H4 (cell line): Measurements from ENCODE around the gene TNNT1. TPM values are rescaled to one million over a fixed set of nuclear protein-coding genes. Genes with fewer than 3 reads are reported as not detected.

Experiments
- DNase-seq: peaks from one replicate; pipeline ENCODE4 v3.0.0-alpha.2; 2015; ENCODE audit warnings: low spot score
- total RNA-seq: library from RNA; depleted of rRNA; stranded (reverse); fragments of >200 nt; shearing (Covaris generic); gene quantifications from 2 replicates; pipeline ENCODE4 v1.2.3, GENCODE V29; 2014; rRNA removed

The TNNT1 gene
- total RNA-seq, 1 experiment from 2014 or later = 300 TPM

DNA sequence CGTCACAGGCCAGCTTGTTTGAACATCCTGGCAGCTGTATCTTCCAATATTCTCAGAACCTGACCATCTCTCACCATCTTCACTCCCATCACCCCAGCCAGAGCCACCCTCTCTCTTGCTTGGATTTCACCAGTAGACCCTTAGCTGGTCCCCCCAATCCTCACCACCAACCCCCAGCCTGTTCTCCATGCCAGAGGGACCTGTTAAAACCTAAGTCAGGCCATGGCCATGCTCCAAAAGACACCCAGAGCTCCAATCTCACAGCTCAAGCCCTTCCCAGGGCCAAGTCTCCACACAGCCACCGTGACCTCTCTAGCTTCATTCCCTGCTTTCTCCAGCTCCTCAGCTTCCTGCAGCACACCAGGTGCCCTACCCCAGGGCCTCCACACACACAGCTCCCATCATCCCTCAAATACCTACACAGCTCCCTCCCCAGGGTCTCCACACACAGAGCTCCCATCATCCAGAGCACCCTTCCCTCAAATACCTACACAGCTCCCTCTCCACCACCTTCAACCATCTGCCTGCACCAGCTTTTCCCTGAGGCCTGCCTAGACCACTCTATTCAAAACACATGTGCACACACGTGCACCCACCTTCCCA, 59.6 kb downstream of the TNNT1 start:
- DNase-seq = no peak

DNA sequence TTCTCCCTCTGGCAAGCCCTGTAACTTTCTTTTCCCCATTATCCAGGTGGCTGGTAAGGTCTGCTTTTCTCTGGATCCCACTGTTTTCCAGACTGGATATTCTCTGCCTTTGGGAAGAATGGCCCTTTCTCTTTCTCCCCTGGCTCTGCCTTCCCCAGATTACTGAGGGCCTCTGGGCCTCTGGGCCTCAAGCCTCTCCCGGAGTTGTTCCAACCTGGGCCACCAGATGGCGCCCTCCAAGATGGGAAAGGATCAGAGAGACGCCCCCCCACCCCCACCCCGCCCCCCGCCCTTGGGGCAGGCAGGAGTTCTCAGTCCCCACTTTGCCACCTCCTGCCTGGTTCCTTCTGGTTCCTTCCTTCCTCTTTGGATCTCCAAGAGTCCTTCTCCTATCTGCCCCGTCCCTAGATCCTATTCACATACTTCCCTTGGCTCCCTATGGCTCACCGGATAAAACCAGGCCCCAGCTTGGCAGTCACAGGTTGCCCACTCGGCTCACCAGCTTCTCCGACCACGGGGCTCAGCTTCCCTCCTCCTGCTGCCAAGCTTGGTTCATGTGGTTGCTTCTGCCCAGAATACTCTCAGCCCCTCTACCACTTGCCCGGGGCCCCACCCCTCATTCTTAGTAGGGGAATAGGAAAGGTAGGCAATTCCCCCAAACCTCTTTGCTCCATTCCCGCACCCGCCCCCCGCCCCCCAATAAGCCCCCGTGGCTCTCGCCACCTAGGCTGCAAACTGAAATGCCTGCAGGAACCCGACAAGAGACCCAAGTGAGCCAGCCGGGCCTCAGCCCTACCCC, 60.3 kb downstream of the TNNT1 start:
- no peak for DNase-seq

DNA sequence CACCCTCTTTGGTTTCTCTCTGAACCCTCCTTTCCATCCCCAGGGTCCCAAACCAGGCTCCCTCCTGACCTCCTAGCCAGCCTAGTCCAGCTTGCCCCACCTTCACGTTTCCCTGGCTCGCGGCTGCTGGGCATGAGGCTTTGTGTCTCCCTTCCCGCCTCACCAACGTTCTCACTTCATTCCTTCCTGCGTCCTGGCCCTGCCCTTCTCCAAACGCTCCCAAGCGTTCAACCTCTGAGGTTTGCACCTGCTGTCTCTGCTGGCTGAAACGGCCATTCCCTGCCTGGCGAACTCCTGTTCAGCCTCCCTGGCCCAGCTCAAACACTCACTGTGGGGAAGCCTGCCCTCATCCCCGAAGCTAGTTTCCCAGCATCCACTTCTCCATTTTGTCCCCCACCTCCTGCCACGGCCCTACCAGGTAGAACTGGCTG, 61.0 kb downstream of the TNNT1 start:
- DNase-seq = no peak

DNA sequence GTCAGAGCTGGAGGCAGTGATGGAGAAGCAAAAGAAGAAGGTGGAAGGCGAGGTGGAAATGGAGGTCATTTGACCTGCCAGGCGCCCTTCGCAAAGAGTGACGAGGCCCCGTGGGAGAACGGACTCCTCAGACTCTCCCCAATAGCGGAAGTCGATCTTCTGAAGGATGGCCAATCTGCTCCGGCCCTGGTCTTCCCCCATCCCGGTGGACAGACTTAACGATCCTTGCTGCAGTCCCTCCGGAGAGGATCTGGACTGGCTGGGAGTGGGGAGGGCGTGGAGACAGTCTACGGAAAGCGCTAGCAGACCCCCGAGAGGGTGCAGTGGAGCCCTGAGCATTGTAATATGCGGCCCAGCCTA, 61.5 kb downstream of the TNNT1 start:
- no peak for DNase-seq

DNA sequence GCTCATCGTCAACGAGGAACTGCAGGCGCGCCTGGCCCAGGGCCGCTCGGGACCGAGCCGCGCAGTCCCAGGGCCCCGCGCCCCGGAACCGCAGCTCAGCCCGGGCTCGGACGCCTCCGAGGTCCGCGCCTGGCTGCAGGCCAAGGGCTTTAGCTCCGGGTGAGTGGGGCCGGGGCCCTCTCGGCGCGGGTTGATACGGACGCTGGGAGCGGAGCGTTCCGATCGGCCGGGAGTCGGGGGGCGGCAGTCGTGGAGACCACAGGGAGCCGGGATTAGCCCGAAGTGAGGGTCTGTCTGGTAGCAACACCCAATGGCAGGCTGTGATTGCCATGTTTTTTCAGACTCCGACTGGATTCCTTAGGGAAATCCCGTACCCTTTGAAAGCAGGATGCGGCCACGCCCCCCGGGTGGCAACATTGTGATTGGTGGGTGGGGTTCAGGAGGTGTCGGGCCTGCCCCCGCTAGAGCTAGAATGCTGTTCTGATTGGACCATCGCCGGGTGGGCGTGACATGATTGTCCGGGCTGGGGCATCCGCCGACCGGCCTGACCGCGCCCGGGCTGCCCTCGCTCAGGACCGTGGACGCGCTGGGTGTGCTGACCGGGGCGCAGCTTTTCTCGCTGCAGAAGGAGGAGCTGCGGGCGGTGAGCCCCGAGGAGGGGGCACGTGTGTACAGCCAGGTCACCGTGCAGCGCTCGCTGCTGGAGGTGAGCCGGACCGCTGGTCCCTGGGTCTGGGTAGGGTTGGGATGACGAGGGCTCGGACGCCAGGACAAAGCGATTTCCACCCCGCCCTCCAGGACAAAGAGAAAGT, 62.1 kb downstream of the TNNT1 start:
- DNase-seq = peak; percentile 63

DNA sequence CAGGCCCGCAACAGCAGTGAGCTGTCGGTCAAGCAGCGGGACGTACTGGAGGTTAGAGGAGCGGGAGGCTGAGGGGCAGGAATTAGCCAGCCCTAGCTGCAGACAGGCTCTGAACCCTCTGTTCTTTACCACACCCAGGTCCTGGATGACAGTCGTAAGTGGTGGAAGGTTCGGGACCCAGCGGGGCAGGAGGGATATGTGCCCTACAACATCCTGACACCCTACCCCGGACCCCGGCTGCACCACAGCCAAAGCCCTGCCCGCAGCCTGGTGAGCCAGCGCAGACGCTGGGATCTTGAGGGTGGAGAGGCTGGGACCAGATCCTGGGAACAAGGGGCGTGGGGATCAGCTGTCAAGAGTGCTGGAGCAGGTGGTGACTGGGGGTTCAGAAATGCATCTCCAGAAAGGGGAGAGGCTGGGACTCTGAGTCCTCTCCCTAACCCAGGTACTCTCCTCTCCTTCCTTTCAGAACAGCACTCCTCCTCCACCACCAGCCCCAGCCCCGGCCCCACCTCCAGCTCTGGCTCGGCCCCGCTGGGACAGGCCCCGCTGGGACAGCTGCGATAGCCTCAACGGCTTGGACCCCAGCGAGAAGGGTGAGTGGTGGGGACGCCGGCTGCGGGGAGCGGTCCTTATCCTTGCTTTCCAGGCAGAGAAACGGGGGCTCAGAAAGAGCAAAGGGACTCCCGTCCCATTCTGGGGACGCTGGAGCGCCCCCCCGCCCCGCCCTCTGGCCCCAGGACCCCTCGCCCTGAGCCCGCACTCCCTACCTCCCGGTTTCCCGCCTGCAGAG, 62.9 kb downstream of the TNNT1 start:
- no peak for DNase-seq

DNA sequence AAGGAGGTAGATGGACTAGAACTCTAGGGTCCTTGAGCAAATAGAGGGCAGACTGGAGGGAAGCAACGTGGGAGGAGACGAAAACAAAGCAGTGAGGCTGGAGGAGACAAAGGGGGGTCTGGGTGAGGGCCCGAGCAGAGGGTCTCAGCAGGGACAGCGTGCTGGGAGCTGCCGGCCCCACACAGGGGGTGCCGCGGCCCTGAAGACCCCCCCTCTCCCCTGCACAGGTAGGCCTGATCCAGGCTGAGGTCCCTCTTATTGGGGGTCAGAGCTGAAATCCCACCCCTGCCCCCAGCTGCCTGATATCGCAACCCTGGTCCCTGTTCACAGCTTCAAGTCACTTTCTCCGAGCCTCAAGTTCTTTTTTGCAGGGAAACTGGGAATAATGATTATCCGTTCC, 64.6 kb downstream of the TNNT1 start:
- no peak for DNase-seq

DNA sequence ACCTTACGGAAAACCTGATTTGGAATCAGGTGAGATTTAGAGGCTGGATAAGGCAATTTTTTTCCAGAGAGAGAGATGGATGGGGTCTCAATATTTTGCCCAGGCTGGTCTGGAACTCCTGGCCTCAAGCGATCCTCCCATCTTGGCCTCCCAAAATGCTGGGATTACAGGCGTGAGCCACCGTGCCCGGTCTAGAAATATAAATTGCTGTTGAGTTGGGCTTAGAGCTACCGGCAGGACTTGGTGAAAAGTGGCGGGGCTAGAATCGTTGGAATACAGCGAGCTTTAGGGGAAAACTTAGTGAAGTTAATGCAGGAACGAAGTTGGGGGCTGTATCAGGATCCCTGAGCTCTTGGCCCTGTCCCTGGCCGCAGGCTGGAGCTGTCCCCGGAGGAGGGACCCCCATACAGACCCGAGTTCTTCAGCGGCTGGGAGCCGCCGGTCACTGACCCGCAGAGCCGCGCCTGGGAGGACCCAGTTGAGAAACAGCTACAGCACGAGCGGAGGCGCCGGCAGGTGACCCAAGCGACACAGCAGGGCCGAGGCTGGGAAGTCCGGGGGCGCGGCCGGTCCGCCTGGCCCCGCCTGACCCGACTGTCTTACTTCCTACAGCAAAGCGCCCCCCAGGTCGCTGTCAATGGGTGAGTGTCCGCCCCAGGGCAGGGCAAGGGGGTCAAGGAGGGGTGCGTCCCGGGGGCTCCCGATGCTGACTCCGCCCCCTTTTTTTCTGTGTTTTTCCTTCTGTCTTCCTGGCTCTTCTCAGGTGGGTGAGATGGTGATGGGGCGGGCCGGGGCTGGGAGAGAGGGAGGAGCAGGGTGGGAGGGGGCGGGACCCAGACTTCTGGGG, 65.8 kb downstream of the TNNT1 start:
- no peak for DNase-seq

Other genes with a start within 250 kb of the TNNT1 start
- gene NCR1, start 243.1 kb downstream of the TNNT1 start, total RNA-seq = 0.06 TPM in 1 of 2 replicates, not detected in the other
- gene NLRP7, start 201.7 kb downstream of the TNNT1 start, total RNA-seq = not detected in 2 replicates
- gene NLRP2, start 182.8 kb downstream of the TNNT1 start, total RNA-seq = 0.56 TPM in 1 of 2 replicates, not detected in the other
- not detected in 2 replicates for gene GP6, start 110.9 kb downstream of the TNNT1 start, total RNA-seq
- 18.1 and 43.0 TPM in 2 replicates for gene RDH13, start 86.1 kb downstream of the TNNT1 start, total RNA-seq
- gene EPS8L1, start 73.3 kb downstream of the TNNT1 start, total RNA-seq = 2.2 and 4.3 TPM in 2 replicates
- gene PPP1R12C, start 31.6 kb downstream of the TNNT1 start, total RNA-seq = 18.0 and 26.4 TPM in 2 replicates
- not detected in 2 replicates for gene TNNI3, start 8.5 kb upstream of the TNNT1 start, total RNA-seq
- gene DNAAF3, start 17.4 kb upstream of the TNNT1 start, total RNA-seq = 7.0 and 10.1 TPM in 2 replicates
- 0.62 TPM in 1 of 2 replicates, not detected in the other for gene SYT5, start 31.1 kb upstream of the TNNT1 start, total RNA-seq
- 3.8 and 5.5 TPM in 2 replicates for gene PTPRH, start 60.3 kb upstream of the TNNT1 start, total RNA-seq
- 0.81 TPM in 1 of 2 replicates, not detected in the other for gene TMEM86B, start 79.6 kb upstream of the TNNT1 start, total RNA-seq
- gene PPP6R1, start 109.8 kb upstream of the TNNT1 start, total RNA-seq = 29.7 and 31.8 TPM in 2 replicates
- 57.7 and 65.2 TPM in 2 replicates for gene HSPBP1, start 130.9 kb upstream of the TNNT1 start, total RNA-seq
- 4.6 and 13.1 TPM in 2 replicates for gene BRSK1, start 134.8 kb upstream of the TNNT1 start, total RNA-seq
- not detected in 2 replicates for gene TMEM150B, start 176.1 kb upstream of the TNNT1 start, total RNA-seq
- gene KMT5C, start 190.7 kb upstream of the TNNT1 start, total RNA-seq = 5.4 and 7.9 TPM in 2 replicates
- gene COX6B2, start 205.5 kb upstream of the TNNT1 start, total RNA-seq = 0.95 TPM in 1 of 2 replicates, not detected in the other
- not detected in 2 replicates for gene GARIN5B, start 214.1 kb upstream of the TNNT1 start, total RNA-seq
- gene IL11, start 221.3 kb upstream of the TNNT1 start, total RNA-seq = 1.4 and 1.8 TPM in 2 replicates
- gene TMEM190, start 227.6 kb upstream of the TNNT1 start, total RNA-seq = not detected in 2 replicates
- gene TMEM238, start 235.1 kb upstream of the TNNT1 start, total RNA-seq = not detected in 2 replicates
- gene RPL28, start 236.7 kb upstream of the TNNT1 start, total RNA-seq = 1,100 and 1,282 TPM in 2 replicates